OCI-LY7 (cell line): ENCODE data around the gene SEC22A. TPM values are rescaled to one million over a fixed set of nuclear protein-coding genes. Genes with fewer than 3 reads are reported as not detected.

ENCODE experiments used
- BruUV-seq: library from RNA; stranded (reverse); fragments of 400-500 nt; replicated peaks from 2 replicates; lab custom pipeline; 2021; lab: Mats Ljungman, UMichigan
- CTCF ChIA-PET: fragments of 300-600 bp; sonication (Branson Sonifier 250); formaldehyde crosslinking; loops from one replicate; lab custom pipeline; 2022; ENCODE audit warnings: antibody characterized with exemption; ENCODE audit not compliant: unreplicated experiment; lab: Charles Lee
- POLR2A ChIA-PET: fragments of 300-600 bp; sonication (Branson Sonifier 250); formaldehyde crosslinking; loops from one replicate; lab custom pipeline; 2022; ENCODE audit warnings: antibody characterized with exemption; lab: Charles Lee
- DNase-seq: peaks from one replicate; pipeline ENCODE4 v3.0.0-alpha.2; 2015; ENCODE audit warnings: low spot score
- H2AFZ ChIP-seq: fragments of 200-600 bp; sonication (generic), shearing (Covaris generic); 2 replicates; pipeline ENCODE4 v1.6.1; 2014; ENCODE audit warnings: mild to moderate bottlenecking, antibody characterized with exemption, low read length, moderate library complexity
- H3K27ac ChIP-seq: fragments of 200-600 bp; sonication (generic); 2 replicates; pipeline ENCODE4 v1.5.1; 2014; ENCODE audit warnings: mixed run types, low read depth, mild to moderate bottlenecking, moderate library complexity, low read length, inconsistent platforms; ENCODE audit not compliant: poor library complexity, severe bottlenecking
- H3K36me3 ChIP-seq: fragments of 200-600 bp; sonication (generic); 2 replicates; pipeline ENCODE4 v1.6.1; 2014; ENCODE audit warnings: mild to moderate bottlenecking, antibody characterized with exemption, low read length, moderate library complexity, mixed read lengths; ENCODE audit not compliant: insufficient read depth
- H3K4me1 ChIP-seq: fragments of 200-600 bp; sonication (generic); 2 replicates; pipeline ENCODE4 v1.5.1; 2014; ENCODE audit warnings: mild to moderate bottlenecking, low read length; ENCODE audit not compliant: insufficient read depth, poor library complexity, severe bottlenecking
- H3K4me2 ChIP-seq: fragments of 200-600 bp; sonication (generic); 2 replicates; pipeline ENCODE4 v1.6.1; 2014; ENCODE audit warnings: mild to moderate bottlenecking, low read length
- H3K4me3 ChIP-seq: fragments of 200-600 bp; sonication (generic); 2 replicates; pipeline ENCODE4 v1.5.1; 2014; ENCODE audit warnings: mild to moderate bottlenecking, low read depth, low read length; ENCODE audit not compliant: poor library complexity, severe bottlenecking
- H3K79me2 ChIP-seq: fragments of 200-600 bp; sonication (generic); 2 replicates; pipeline ENCODE4 v1.6.1; 2016; ENCODE audit warnings: low read depth, mild to moderate bottlenecking, low read length, moderate library complexity, mixed read lengths; ENCODE audit not compliant: insufficient read depth
- H3K9me2 ChIP-seq: fragments of 200-600 bp; sonication (generic); 2 replicates; pipeline ENCODE4 v1.6.1; 2016; ENCODE audit warnings: mild to moderate bottlenecking, low read length, mixed read lengths; ENCODE audit not compliant: insufficient read depth
- H3K9me3 ChIP-seq: fragments of 200-600 bp; sonication (generic); 2 replicates; pipeline ENCODE4 v1.6.1; 2014; ENCODE audit warnings: mild to moderate bottlenecking, mixed run types, low read length, mixed read lengths
- H4K20me1 ChIP-seq: fragments of 200-600 bp; sonication (generic); 2 replicates; pipeline ENCODE4 v1.6.1; 2014; ENCODE audit warnings: mild to moderate bottlenecking, antibody characterized with exemption, low read length, moderate library complexity, mixed read lengths; ENCODE audit not compliant: insufficient read depth
- CTCF ChIP-seq: fragments of 200-600 bp; sonication (generic); conservative IDR thresholded peaks from 2 replicates; pipeline ENCODE4 v1.5.1; 2014; ENCODE audit warnings: mild to moderate bottlenecking, antibody characterized with exemption, low read length, moderate library complexity, mixed read lengths
- EZH2phosphoT487 ChIP-seq: fragments of 200-600 bp; sonication (generic); IDR thresholded peaks from 2 replicates; pipeline ENCODE4 v1.6.1; 2018; ENCODE audit warnings: low read depth, borderline replicate concordance, mild to moderate bottlenecking, mixed run types, antibody characterized with exemption, low read length, moderate library complexity, mixed read lengths
- intact Hi-C: fragments of 100-400 bp; cut with micrococcal nuclease; formaldehyde crosslinking; loops from one replicate; pipeline ENCODE4 v1.10.0; 2022; ENCODE audit not compliant: unreplicated experiment
- total RNA-seq, 2 experiments: library from RNA; depleted of rRNA in 1 of 2; stranded (reverse); fragments of >200 nt in 1 of 2; shearing (Covaris generic) in 1 of 2; gene quantifications; 2 replicates each; pipeline ENCODE4 v1.2.3, GENCODE V29; 2014 to 2022

SEC22A gene
- total RNA-seq, 2 experiments from 2014 or later: 22.0 to 24.5 TPM

- no peak for DNase-seq
- TF ChIP-seq EZH2phosphoT487 (no peak), CTCF (no peak)
- ChIA-PET POLR2A (interaction anchor here (0.6 to 0.8 kb wide), 2 partner anchors 11 to 419 kb away, joined by 3 read pairs; no protein-coding TSS in a partner anchor), CTCF (no interaction called here)
- intact Hi-C loops: no loop called here
- Histone ChIP-seq H3K36me3 (0 out of 2 replicates have a peak, but pooled peaks cover 3% of the 10 kb centered on the region), H3K27ac (no peak overlapping the region), H3K9me2 (no peaks in the 10 kb centered on the region), H3K4me1 (no peaks in the 10 kb centered on the region), H3K4me2 (no peak overlapping the region), H3K4me3 (no peak overlapping the region), H2AFZ (no peak overlapping the region), H3K79me2 (no peaks in the 10 kb centered on the region), H4K20me1 (no peaks in the 10 kb centered on the region), H3K9me3 (no peaks in the 10 kb centered on the region)
- BruUV-seq: no TSS peak
These were observed 69.9 kb downstream of the SEC22A start for GRCh38 chr3:123271466-123272159.

GRCh38 chr3:123272547-123272946 lies 70.8 kb downstream of the SEC22A start:
- Histone ChIP-seq H3K9me2 (no peaks in the 10 kb centered on the region), H3K79me2 (no peaks in the 10 kb centered on the region), H3K4me3 (no peak overlapping the region), H3K4me1 (no peaks in the 10 kb centered on the region), H3K9me3 (no peaks in the 10 kb centered on the region), H4K20me1 (no peaks in the 10 kb centered on the region), H3K36me3 (0 out of 2 replicates have a peak, but pooled peaks cover 3% of the 10 kb centered on the region), H3K27ac (no peak overlapping the region), H2AFZ (no peak overlapping the region), H3K4me2 (no peak overlapping the region)
- DNase-seq: no peak
- no TSS peak for BruUV-seq
- intact Hi-C loops: no loop called here
- POLR2A ChIA-PET: interaction anchor here (0.6 to 0.8 kb wide), 2 partner anchors 420 to 593 kb away, joined by 3 read pairs; no protein-coding TSS in a partner anchor
- no peak for TF ChIP-seq EZH2phosphoT487
- TF ChIP-seq CTCF: no peak
- CTCF ChIA-PET: no interaction called here

- no peak overlapping the region for H3K27ac ChIP-seq
- H3K9me2 ChIP-seq: no peaks in the 10 kb centered on the region
- intact Hi-C loops: no loop called here
- H3K4me2 ChIP-seq: no peak overlapping the region
- H2AFZ ChIP-seq: no peak overlapping the region
- no peaks in the 10 kb centered on the region for H4K20me1 ChIP-seq
- H3K4me3 ChIP-seq: no peak overlapping the region
- H3K36me3 ChIP-seq: no peaks in the 10 kb centered on the region
- POLR2A ChIA-PET: interaction anchor here (0.5 kb wide), 1 partner anchor 419 kb away, joined by 3 read pairs; no protein-coding TSS in a partner anchor
- H3K4me1 ChIP-seq: no peaks in the 10 kb centered on the region
- CTCF ChIA-PET: no interaction called here
- DNase-seq: no peak
- no TSS peak for BruUV-seq
- TF ChIP-seq EZH2phosphoT487 (no peak), CTCF (no peak)
- no peaks in the 10 kb centered on the region for H3K9me3 ChIP-seq
- H3K79me2 ChIP-seq: no peaks in the 10 kb centered on the region
These were observed 73.9 kb downstream of the SEC22A start for GRCh38 chr3:123275691-123276090.
